ENCODE measurements around the gene UBXN10. TPM values are rescaled to one million over a fixed set of nuclear protein-coding genes. Genes with fewer than 3 reads are reported as not detected.
"Not testable (repeated sequence)": the region's sequence is repeated elsewhere in the genome, so short reads cannot be mapped to it uniquely, and the experiment has no call there.

UBXN10 gene
- total and polyA plus RNA-seq, 10 donors, result 0.07 to 0.26 (median 0.18) TPM

GRCh38 chr1:20212685-20213331 is 26.9 kb downstream of the UBXN10 start:
- Histone ChIP-seq H3K4me1 (peaks cover 7 to 22% (median 20%) of the 10 kb centered on the region in 6 donors), H3K27ac (no peak overlapping the region), H3K36me3 (no peaks in the 10 kb centered on the region), H3K4me3 (peak overlapping the region in 1 of 8 donors; percentile 39), H3K27me3 (replicated peaks in 1 of 7) (peaks cover 0 to 47% (median 0%) of the 10 kb centered on the region in 7 donors), H3K9me3 (peaks cover 0 to 3% (median 0%) of the 10 kb centered on the region in 8 donors)
- 3 to 6% (median 4%) methylated on average over 20 to 21 of the region's 21 CpGs for WGBS, 5 donors
- intact Hi-C loops (cut with DNase I; ENCODE audit: low total_unique reads), result loop anchor here (2.0 kb wide), 1 partner anchor 280 kb away; no protein-coding TSS in a partner anchor
- peak; percentile 8 to 59 (median 24) for TF ChIP-seq POLR2AphosphoS5 (IDR thresholded peaks at IDR 0.05)
- peak; percentile 29 to 84 (median 68) for TF ChIP-seq CTCF (IDR thresholded peaks at IDR 0.05 in 8 of 11, conservative IDR thresholded peaks at IDR 0.05 in 3 of 11)
- no peak for TF ChIP-seq POLR2A (IDR thresholded peaks at IDR 0.05)
- peak; percentile 88 for DNase-seq

- peaks cover 0 to 43% (median 0%) of the 10 kb centered on the region in 7 donors for H3K27me3 ChIP-seq (replicated peaks in 1 of 7)
- TF ChIP-seq CTCF (IDR thresholded peaks at IDR 0.05 in 8 of 11, conservative IDR thresholded peaks at IDR 0.05 in 3 of 11), result no peak
- no peak for TF ChIP-seq POLR2A (IDR thresholded peaks at IDR 0.05)
- TF ChIP-seq POLR2AphosphoS5 (IDR thresholded peaks at IDR 0.05), result no peak
- H3K4me1 ChIP-seq, result peaks cover 7 to 22% (median 20%) of the 10 kb centered on the region in 6 donors
- 84 to 90% (median 87%) methylated on average over 6 of the region's 6 CpGs for WGBS, 5 donors
- no peak for DNase-seq
- H3K9me3 ChIP-seq, result peaks cover 0 to 3% (median 0%) of the 10 kb centered on the region in 8 donors
- H3K36me3 ChIP-seq, result no peaks in the 10 kb centered on the region
- H3K27ac ChIP-seq, result no peak overlapping the region
- H3K4me3 ChIP-seq, result no peak overlapping the region
- intact Hi-C loops (cut with DNase I; ENCODE audit: low total_unique reads), result no loop called here
Measured at GRCh38 chr1:20215716-20216115, 29.8 kb downstream of the UBXN10 start.

DNA sequence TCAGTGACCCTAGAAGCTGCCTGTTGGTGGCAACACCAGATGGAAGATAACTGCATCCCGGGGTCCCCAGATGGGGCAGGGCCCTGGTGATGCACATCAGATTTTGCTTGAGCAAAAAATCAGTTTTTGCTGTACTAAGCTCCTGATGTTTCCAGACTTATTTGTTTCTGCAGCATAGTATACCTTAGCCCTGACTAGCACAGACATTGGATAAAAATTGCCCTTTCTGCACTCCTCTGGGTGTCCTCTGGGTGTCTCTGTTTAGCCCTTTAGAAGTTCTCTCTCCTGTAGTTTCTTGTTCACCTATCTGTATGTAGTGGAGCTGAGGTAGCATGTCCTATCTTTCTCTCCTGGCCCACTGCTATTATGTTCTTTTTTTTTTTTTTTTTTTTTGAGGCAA is 30.7 kb downstream of the UBXN10 start:
- Histone ChIP-seq H3K4me1 (peaks cover 7 to 19% (median 17%) of the 10 kb centered on the region in 6 donors), H3K4me3 (no peak overlapping the region), H3K9me3 (peaks cover 0 to 3% (median 0%) of the 10 kb centered on the region in 8 donors), H3K36me3 (no peaks in the 10 kb centered on the region), H3K27me3 (replicated peaks in 1 of 7) (peaks cover 0 to 43% (median 0%) of the 10 kb centered on the region in 7 donors), H3K27ac (no peak overlapping the region)
- 65 to 100% (median 77%) methylated on average over 1 of the region's 1 CpG for WGBS, 5 donors
- intact Hi-C loops (cut with DNase I; ENCODE audit: low total_unique reads), result no loop called here
- no peak for DNase-seq
- TF ChIP-seq POLR2A (IDR thresholded peaks at IDR 0.05) (no peak), CTCF (IDR thresholded peaks at IDR 0.05 in 8 of 11, conservative IDR thresholded peaks at IDR 0.05 in 3 of 11) (peak in 4 of 11 experiments; percentile 7 to 20 (median 14))

DNA sequence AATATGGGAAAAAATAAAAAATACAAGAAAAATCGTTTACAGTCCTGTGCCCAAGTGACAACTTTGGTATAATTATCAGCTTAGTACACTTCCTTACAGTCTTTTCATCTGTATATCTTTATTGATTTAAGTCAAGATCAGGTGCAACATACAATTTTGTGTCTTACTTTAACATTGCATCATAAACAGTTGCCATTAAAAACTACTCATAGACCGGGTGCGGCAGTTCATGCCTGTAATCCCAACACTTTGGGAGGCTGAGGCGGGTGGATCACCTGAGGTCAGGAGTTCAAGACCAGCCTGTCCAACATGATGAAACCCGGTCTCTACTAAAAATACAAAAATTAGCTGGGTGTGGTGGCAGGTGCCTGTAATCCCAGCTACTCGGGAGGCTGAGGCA is 33.2 kb downstream of the UBXN10 start:
- intact Hi-C loops (cut with DNase I; ENCODE audit: low total_unique reads); H3K9me3 ChIP-seq; H3K27ac ChIP-seq; H3K4me1 ChIP-seq; H3K4me3 ChIP-seq; DNase-seq; H3K36me3 ChIP-seq: not testable (repeated sequence)
- WGBS, 5 donors, result 85 to 88% (median 85%) methylated on average over 6 of the region's 6 CpGs
- H3K27me3 ChIP-seq (replicated peaks in 1 of 7), result peaks cover 0 to 41% (median 0%) of the 10 kb centered on the region in 7 donors

Measured in spleen (tissue), 11 donors.